ENCODE data around the gene LRRC8B. TPM values are rescaled to one million over a fixed set of nuclear protein-coding genes. Genes with fewer than 3 reads are reported as not detected.

LRRC8B gene
- total RNA-seq, 4 donors from 2014 or later, result 27.1 to 48.0 (median 35.1) TPM

DNA sequence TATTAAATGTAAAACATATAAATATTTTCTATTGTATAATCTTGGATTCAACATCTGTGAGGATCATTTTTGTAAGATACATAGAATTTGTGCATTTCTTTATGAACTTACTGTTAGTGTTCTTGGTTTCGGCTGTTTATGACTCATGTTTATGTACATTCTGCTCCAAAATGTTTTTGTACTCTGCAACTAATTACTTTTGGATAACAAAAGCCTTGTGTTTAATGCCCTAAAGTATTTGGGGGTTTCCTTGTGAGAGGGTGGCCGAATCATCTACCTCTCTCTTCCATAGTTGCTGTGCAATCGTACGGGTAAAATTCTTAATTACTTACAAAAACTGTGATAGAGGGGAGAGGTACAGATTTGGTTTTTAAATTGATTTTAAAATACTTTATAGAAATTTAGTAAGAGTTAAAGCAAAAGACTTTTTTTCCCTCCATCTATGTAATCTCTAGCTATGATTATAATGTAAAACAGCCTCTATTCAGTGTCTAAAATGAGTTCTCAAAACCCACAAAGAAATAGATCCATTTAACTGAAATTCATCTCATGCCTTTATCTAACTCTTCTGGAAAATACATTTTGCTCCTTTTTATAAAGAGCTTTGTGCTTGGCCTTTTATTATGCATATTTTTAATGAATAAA, 69.6 kb downstream of the LRRC8B start:
- Histone ChIP-seq H3K27me3 (no peaks in the 10 kb centered on the region), H3K9me3 (no peaks in the 10 kb centered on the region), H3K36me3 (no peaks in the 10 kb centered on the region), H3K4me1 (peaks cover 3 to 74% (median 17%) of the 10 kb centered on the region in 4 donors), H3K27ac (peak overlapping the region; percentile 5 to 77 (median 52)), H3K4me3 (no peak overlapping the region)
- TF ChIP-seq EP300 (IDR thresholded peaks at IDR 0.05), result peak in 1 of 2 donors; percentile 12
- no peak for TF ChIP-seq POLR2A (IDR thresholded peaks at IDR 0.05)
- no peak for TF ChIP-seq CTCF (IDR thresholded peaks at IDR 0.05)
- DNase-seq (ENCODE audit: low spot score in 2 of 2), result no peak
- WGBS, 2 donors, result 46 to 56% methylated on average over 4 of the region's 4 CpGs

GRCh38 chr1:89596698-89597097, 72.1 kb downstream of the LRRC8B start:
- TF ChIP-seq CTCF (IDR thresholded peaks at IDR 0.05) (no peak), EP300 (IDR thresholded peaks at IDR 0.05) (no peak), POLR2A (IDR thresholded peaks at IDR 0.05) (no peak)
- 72 to 75% methylated on average over 2 of the region's 2 CpGs for WGBS, 2 donors
- DNase-seq (ENCODE audit: low spot score in 2 of 2), result no peak
- Histone ChIP-seq H3K4me1 (peaks cover 3 to 50% (median 8%) of the 10 kb centered on the region in 4 donors), H3K27me3 (no peaks in the 10 kb centered on the region), H3K36me3 (no peaks in the 10 kb centered on the region), H3K9me3 (no peaks in the 10 kb centered on the region), H3K4me3 (no peak overlapping the region), H3K27ac (peak overlapping the region in 2 of 4 donors; percentile 59 to 60)

GRCh38 chr1:89598450-89599331, 74.1 kb downstream of the LRRC8B start:
- no peaks in the 10 kb centered on the region for H3K27me3 ChIP-seq
- no peak overlapping the region for H3K4me3 ChIP-seq
- DNase-seq (ENCODE audit: low spot score in 2 of 2), result no peak
- no peaks in the 10 kb centered on the region for H3K9me3 ChIP-seq
- H3K36me3 ChIP-seq, result no peaks in the 10 kb centered on the region
- no peak for TF ChIP-seq POLR2A (IDR thresholded peaks at IDR 0.05)
- TF ChIP-seq EP300 (IDR thresholded peaks at IDR 0.05), result peak in 1 of 2 donors; percentile 29
- peak; percentile 54 to 79 (median 59) for TF ChIP-seq CTCF (IDR thresholded peaks at IDR 0.05)
- H3K27ac ChIP-seq, result peak overlapping the region in 2 of 4 donors; percentile 26 to 59
- peaks cover 3 to 53% (median 17%) of the 10 kb centered on the region in 4 donors for H3K4me1 ChIP-seq
- WGBS, 2 donors, result 69 to 72% methylated on average over 5 of the region's 5 CpGs

GRCh38 chr1:89599332-89599630, 74.7 kb downstream of the LRRC8B start:
- no peaks in the 10 kb centered on the region for H3K9me3 ChIP-seq
- H3K4me1 ChIP-seq, result peaks cover 3 to 54% (median 20%) of the 10 kb centered on the region in 4 donors
- no peaks in the 10 kb centered on the region for H3K36me3 ChIP-seq
- H3K4me3 ChIP-seq, result no peak overlapping the region
- DNase-seq (ENCODE audit: low spot score in 2 of 2), result no peak
- WGBS, 2 donors, result 78 to 79% methylated on average over 2 of the region's 2 CpGs
- peak overlapping the region in 1 of 4 donors; percentile 59 for H3K27ac ChIP-seq
- no peaks in the 10 kb centered on the region for H3K27me3 ChIP-seq
- TF ChIP-seq EP300 (IDR thresholded peaks at IDR 0.05) (no peak), CTCF (IDR thresholded peaks at IDR 0.05) (no peak), POLR2A (IDR thresholded peaks at IDR 0.05) (no peak)
